Common myeloid progenitor, CD34-positive (primary cell): ENCODE data around the gene GJC2.
A peak's percentile ranks its signal among the peaks of the same experiment; 100 is the strongest.

Source experiments
- CTCF ChIA-PET: fragments of 350-600 bp; sonication (Branson Sonifier 250); formaldehyde crosslinking; loops from one replicate; lab custom pipeline; 2021; ENCODE audit warnings: antibody characterized with exemption; lab: Charles Lee
- POLR2A ChIA-PET: fragments of 350-600 bp; sonication (Branson Sonifier 250); formaldehyde crosslinking; loops from one replicate; lab custom pipeline; 2021; ENCODE audit warnings: antibody characterized with exemption; lab: Charles Lee
- DNase-seq, 3 donors: peaks; one replicate each; pipeline versions ENCODE4 v3.0.0 to v3.0.0-alpha.2; 2013
- H3K27ac ChIP-seq, 2 experiments: 1 replicate in 1 of 2; 2 replicates in 1 of 2; pipeline ENCODE4 v1.7.0; 2013; ENCODE audit warnings: inconsistent platforms in 2 of 2, low read length in 2 of 2, mild to moderate bottlenecking in 2 of 2, low read depth in 1 of 2, moderate library complexity in 1 of 2; ENCODE audit not compliant: severe bottlenecking in 2 of 2, insufficient read depth in 1 of 2, poor library complexity in 1 of 2
- H3K27me3 ChIP-seq, 5 experiments: replicated peaks in 2 of 5; 1 replicate in 3 of 5; 2 replicates in 2 of 5; pipeline versions ENCODE4 v1.6.1 to v1.7.0; 2013; ENCODE audit warnings: low read length in 4 of 5, mild to moderate bottlenecking in 2 of 5, moderate library complexity in 2 of 5, inconsistent platforms in 1 of 5; ENCODE audit not compliant: insufficient read depth in 5 of 5, control insufficient read depth in 4 of 5
- H3K36me3 ChIP-seq, 4 experiments: 1 replicate in 2 of 4; 2 replicates in 2 of 4; pipeline versions ENCODE4 v1.6.1 to v1.7.0; 2013; ENCODE audit warnings: low read length in 3 of 4, control low read depth in 1 of 4, mild to moderate bottlenecking in 1 of 4; ENCODE audit not compliant: control insufficient read depth in 4 of 4, insufficient read depth in 4 of 4
- H3K4me1 ChIP-seq, 4 experiments: 1 replicate in 3 of 4; 2 replicates in 1 of 4; pipeline versions ENCODE4 v1.6.1 to v1.7.1; 2013; ENCODE audit warnings: low read length in 3 of 4, mild to moderate bottlenecking in 3 of 4, control low read depth in 1 of 4, inconsistent platforms in 1 of 4, moderate library complexity in 1 of 4; ENCODE audit not compliant: control insufficient read depth in 4 of 4, insufficient read depth in 4 of 4; ENCODE audit errors: control extremely low read depth in 1 of 4
- H3K4me3 ChIP-seq, 7 experiments: 1 replicate in 4 of 7; 2 replicates in 3 of 7; pipeline versions ENCODE4 v1.5.1 to v1.7.0; 2013; ENCODE audit warnings: mild to moderate bottlenecking in 7 of 7, low read length in 6 of 7, moderate library complexity in 6 of 7, inconsistent platforms in 2 of 7, low read depth in 2 of 7, control low read depth in 1 of 7; ENCODE audit not compliant: insufficient read depth in 4 of 7, control insufficient read depth in 1 of 7; ENCODE audit errors: extremely low read depth in 1 of 7
- H3K9me3 ChIP-seq, 5 experiments: 1 replicate in 4 of 5; 2 replicates in 1 of 5; pipeline versions ENCODE4 v1.6.1 to v1.7.1; 2013; ENCODE audit warnings: low read length in 4 of 5, mild to moderate bottlenecking in 2 of 5, inconsistent platforms in 1 of 5, low read depth in 1 of 5, moderate library complexity in 1 of 5; ENCODE audit not compliant: control insufficient read depth in 4 of 5, insufficient read depth in 2 of 5; ENCODE audit errors: control extremely low read depth in 1 of 5
- whole genome bisulfite sequencing: methylation state at CpG from one replicate; pipeline ENCODE4 v1.1.5; 2013; ENCODE audit not compliant: insufficient coverage; 5-methylcytosine and 5-hydroxymethylcytosine counted together

Gene GJC2

GRCh38 chr1:228143480-228144192 is 6.1 kb upstream of the GJC2 start:
- Histone ChIP-seq H3K27me3 (no peaks in the 10 kb centered on the region), H3K36me3 (peaks cover 4 to 41% (median 28%) of the 10 kb centered on the region in 4 experiments), H3K27ac (no peak overlapping the region), H3K9me3 (no peaks in the 10 kb centered on the region), H3K4me3 (no peak overlapping the region), H3K4me1 (peaks cover 4 to 39% (median 31%) of the 10 kb centered on the region in 4 experiments)
- CTCF ChIA-PET, result interaction anchor here (1.1 to 1.6 kb wide), 4 partner anchors 11 to 36 kb away, joined by 3 to 9 read pairs (median 6); partner anchors contain the start of gene IBA57
- 96% methylated on average over 12 of the region's 12 CpGs for WGBS
- no peak for DNase-seq
- POLR2A ChIA-PET, result no interaction called here

- H3K36me3 ChIP-seq, result peaks cover 4 to 47% (median 31%) of the 10 kb centered on the region in 4 experiments
- H3K9me3 ChIP-seq, result no peaks in the 10 kb centered on the region
- ChIA-PET CTCF (interaction anchor here (1.0 kb wide), 1 partner anchor 13 kb away, joined by 3 read pairs; no protein-coding TSS in a partner anchor), POLR2A (no interaction called here)
- WGBS, result 93% methylated on average over 12 of the region's 16 CpGs
- no peak for DNase-seq
- no peak overlapping the region for H3K4me3 ChIP-seq
- peak overlapping the region in 1 of 2 experiments; percentile 27 for H3K27ac ChIP-seq
- H3K4me1 ChIP-seq, result peaks cover 4 to 32% (median 25%) of the 10 kb centered on the region in 4 experiments
- no peaks in the 10 kb centered on the region for H3K27me3 ChIP-seq
Observed at GRCh38 chr1:228144193-228144992, 5.3 kb upstream of the GJC2 start.

GRCh38 chr1:228144993-228145343 is 4.8 kb upstream of the GJC2 start:
- Histone ChIP-seq H3K4me3 (no peak overlapping the region), H3K36me3 (peaks cover 4 to 47% (median 32%) of the 10 kb centered on the region in 4 experiments), H3K27ac (peak overlapping the region in 1 of 2 experiments; percentile 27), H3K4me1 (peaks cover 4 to 29% (median 22%) of the 10 kb centered on the region in 4 experiments), H3K9me3 (no peaks in the 10 kb centered on the region), H3K27me3 (no peaks in the 10 kb centered on the region)
- POLR2A ChIA-PET, result no interaction called here
- CTCF ChIA-PET, result interaction anchor here (1.0 kb wide), 1 partner anchor 14 kb away, joined by 3 read pairs; no protein-coding TSS in a partner anchor
- 97% methylated on average over 8 of the region's 8 CpGs for WGBS
- DNase-seq, result no peak

- DNase-seq, result no peak
- 99% methylated on average over 28 of the region's 31 CpGs for WGBS
- H3K27ac ChIP-seq, result no peak overlapping the region
- no peaks in the 10 kb centered on the region for H3K9me3 ChIP-seq
- H3K36me3 ChIP-seq, result peaks cover 4 to 47% (median 32%) of the 10 kb centered on the region in 4 experiments
- no peaks in the 10 kb centered on the region for H3K27me3 ChIP-seq
- ChIA-PET POLR2A (no interaction called here), CTCF (no interaction called here)
- peaks cover 4 to 27% (median 21%) of the 10 kb centered on the region in 4 experiments for H3K4me1 ChIP-seq
- no peak overlapping the region for H3K4me3 ChIP-seq
Observed at GRCh38 chr1:228145463-228146416, 4.0 kb upstream of the GJC2 start.

- no peak overlapping the region for H3K4me3 ChIP-seq
- DNase-seq, result no peak
- no peak overlapping the region for H3K27ac ChIP-seq
- H3K9me3 ChIP-seq, result no peaks in the 10 kb centered on the region
- H3K4me1 ChIP-seq, result peaks cover 0 to 18% (median 13%) of the 10 kb centered on the region in 4 experiments
- H3K27me3 ChIP-seq, result no peaks in the 10 kb centered on the region
- peaks cover 4 to 47% (median 32%) of the 10 kb centered on the region in 4 experiments for H3K36me3 ChIP-seq
- ChIA-PET CTCF (no interaction called here), POLR2A (no interaction called here)
- WGBS, result 93% methylated on average over 13 of the region's 18 CpGs
Observed at GRCh38 chr1:228146417-228147150, 3.1 kb upstream of the GJC2 start.

- no peak overlapping the region for H3K4me3 ChIP-seq
- DNase-seq, result no peak
- ChIA-PET POLR2A (no interaction called here), CTCF (no interaction called here)
- H3K4me1 ChIP-seq, result peaks cover 0 to 12% (median 6%) of the 10 kb centered on the region in 4 experiments
- peaks cover 4 to 42% (median 32%) of the 10 kb centered on the region in 4 experiments for H3K36me3 ChIP-seq
- H3K9me3 ChIP-seq, result no peaks in the 10 kb centered on the region
- WGBS, result 99% methylated on average over 18 of the region's 20 CpGs
- no peaks in the 10 kb centered on the region for H3K27me3 ChIP-seq
- no peak overlapping the region for H3K27ac ChIP-seq
Observed at GRCh38 chr1:228147151-228147693, 2.5 kb upstream of the GJC2 start.
